ENCODE results near the gene KCNQ5.
"Not testable (repeated sequence)": the region's sequence is repeated elsewhere in the genome, so short reads cannot be mapped to it uniquely, and the experiment has no call there.

Gene KCNQ5

GRCh38 chr6:73182021-73182607, 560.2 kb downstream of the KCNQ5 start:
- DNase-seq (ENCODE audit: low read depth): no peak
- TF ChIP-seq CTCF (IDR thresholded peaks at IDR 0.05; ENCODE audit: control insufficient read depth, insufficient read depth, low read depth, low read length, missing control alignments): no peak
- H3K4me3 ChIP-seq (ENCODE audit: control insufficient read depth, low read depth, low read length): no peak overlapping the region

- H3K4me3 ChIP-seq (ENCODE audit: control insufficient read depth, low read depth, low read length): not testable (repeated sequence)
These were observed 571.4 kb downstream of the KCNQ5 start for GRCh38 chr6:73193302-73193701.

GRCh38 chr6:73194744-73195143, 572.9 kb downstream of the KCNQ5 start:
- DNase-seq (ENCODE audit: low read depth): no peak
- H3K4me3 ChIP-seq (ENCODE audit: control insufficient read depth, low read depth, low read length): no peak overlapping the region
- no peak for TF ChIP-seq CTCF (IDR thresholded peaks at IDR 0.05; ENCODE audit: control insufficient read depth, insufficient read depth, low read depth, low read length, missing control alignments)

More at GRCh38 chr6:73193302-73193701, 571.4 kb downstream of the KCNQ5 start:
- not testable (repeated sequence) for DNase-seq (ENCODE audit: low read depth)

- no peak overlapping the region for H3K4me3 ChIP-seq (ENCODE audit: control insufficient read depth, low read depth, low read length)
- no peak for TF ChIP-seq CTCF (IDR thresholded peaks at IDR 0.05; ENCODE audit: control insufficient read depth, insufficient read depth, low read depth, low read length, missing control alignments)
- no peak for DNase-seq (ENCODE audit: low read depth)
These were observed 578.4 kb downstream of the KCNQ5 start for GRCh38 chr6:73200247-73200646.

GRCh38 chr6:73200735-73201134, 578.9 kb downstream of the KCNQ5 start:
- no peak overlapping the region for H3K4me3 ChIP-seq (ENCODE audit: control insufficient read depth, low read depth, low read length)
- no peak for DNase-seq (ENCODE audit: low read depth)
- no peak for TF ChIP-seq CTCF (IDR thresholded peaks at IDR 0.05; ENCODE audit: control insufficient read depth, insufficient read depth, low read depth, low read length, missing control alignments)

GRCh38 chr6:73203098-73203497, 581.2 kb downstream of the KCNQ5 start:
- no peak for TF ChIP-seq CTCF (IDR thresholded peaks at IDR 0.05; ENCODE audit: control insufficient read depth, insufficient read depth, low read depth, low read length, missing control alignments)
- DNase-seq (ENCODE audit: low read depth): peak; percentile 2
- no peak overlapping the region for H3K4me3 ChIP-seq (ENCODE audit: control insufficient read depth, low read depth, low read length)

GRCh38 chr6:73204252-73204651, 582.4 kb downstream of the KCNQ5 start:
- no peak for TF ChIP-seq CTCF (IDR thresholded peaks at IDR 0.05; ENCODE audit: control insufficient read depth, insufficient read depth, low read depth, low read length, missing control alignments)
- H3K4me3 ChIP-seq (ENCODE audit: control insufficient read depth, low read depth, low read length): no peak overlapping the region
- no peak for DNase-seq (ENCODE audit: low read depth)
